Keratinocyte (primary cell): ENCODE measurements around the gene LHFPL4.

ENCODE experiments used
- CTCF ChIP-seq, 3 experiments: IDR thresholded peaks in 1 of 3; conservative IDR thresholded peaks in 1 of 3; optimal IDR thresholded peaks in 1 of 3; 2 replicates in 2 of 3; 3 replicates in 1 of 3; pipeline versions ENCODE3 to v1.5.1; 2011; ENCODE audit warnings: low read length in 3 of 3, mild to moderate bottlenecking in 3 of 3, moderate library complexity in 2 of 3, control low read depth in 1 of 3, inconsistent platforms in 1 of 3; ENCODE audit not compliant: insufficient read depth in 2 of 3; ENCODE audit errors: extremely low read depth in 1 of 3
- EZH2 ChIP-seq: IDR thresholded peaks from one replicate; pipeline ENCODE4 v1.6.1; 2012; ENCODE audit warnings: inconsistent platforms, mild to moderate bottlenecking, low read length, moderate library complexity

GRCh38 chr3:9552252-9552999 is 1.2 kb downstream of the LHFPL4 start:
- TF ChIP-seq CTCF (optimal IDR thresholded peaks at IDR 0.05 in 1 of 3, IDR thresholded peaks at IDR 0.05 in 1 of 3, conservative IDR thresholded peaks at IDR 0.05 in 1 of 3; ENCODE audit: extremely low read depth in 1 of 3, insufficient read depth in 2 of 3, low read length in 3 of 3), result no peak
- TF ChIP-seq EZH2, result no peak
